Measurements from ENCODE around the gene NKAIN2. TPM values are rescaled to one million over a fixed set of nuclear protein-coding genes. Genes with fewer than 3 reads are reported as not detected.

The NKAIN2 gene
- total RNA-seq, 1 donor from 2014 or later, result 0.06 TPM

- no peak for DNase-seq (ENCODE audit: extremely low read depth, low read depth, low spot score)
Measured at GRCh38 chr6:124859366-124859765, 1055.7 kb downstream of the NKAIN2 start.

GRCh38 chr6:124866040-124866439 lies 1062.4 kb downstream of the NKAIN2 start:
- DNase-seq (ENCODE audit: extremely low read depth, low read depth, low spot score), result no peak

GRCh38 chr6:124867121-124867520 lies 1063.5 kb downstream of the NKAIN2 start:
- DNase-seq (ENCODE audit: extremely low read depth, low read depth, low spot score), result no peak

GRCh38 chr6:124868481-124868880 lies 1064.8 kb downstream of the NKAIN2 start:
- DNase-seq (ENCODE audit: extremely low read depth, low read depth, low spot score), result no peak

- no peak for DNase-seq (ENCODE audit: extremely low read depth, low read depth, low spot score)
Measured at GRCh38 chr6:124869416-124869815, 1065.8 kb downstream of the NKAIN2 start.

- DNase-seq (ENCODE audit: extremely low read depth, low read depth, low spot score), result no peak
Measured at GRCh38 chr6:124870611-124871459, 1067.2 kb downstream of the NKAIN2 start.

- DNase-seq (ENCODE audit: extremely low read depth, low read depth, low spot score), result no peak
Measured at GRCh38 chr6:124872361-124873065, 1068.8 kb downstream of the NKAIN2 start.

- DNase-seq (ENCODE audit: extremely low read depth, low read depth, low spot score), result no peak
Measured at GRCh38 chr6:124873066-124873410, 1069.4 kb downstream of the NKAIN2 start.

Other genes starting within 250 kb of the NKAIN2 start
- gene TRDN, start 166.9 kb upstream of the NKAIN2 start, total RNA-seq, result not detected in 2 replicates

All from glomerular endothelial cell (primary cell).